OCI-LY7 (cell line): Measurements from ENCODE around the gene ESYT2. TPM values are rescaled to one million over a fixed set of nuclear protein-coding genes. Genes with fewer than 3 reads are reported as not detected.

ENCODE experiments used
- BruUV-seq: library from RNA; stranded (reverse); fragments of 400-500 nt; replicated peaks from 2 replicates; lab custom pipeline; 2021; lab: Mats Ljungman, UMichigan
- CTCF ChIA-PET: fragments of 300-600 bp; sonication (Branson Sonifier 250); formaldehyde crosslinking; loops from one replicate; lab custom pipeline; 2022; ENCODE audit warnings: antibody characterized with exemption; ENCODE audit not compliant: unreplicated experiment; lab: Charles Lee
- POLR2A ChIA-PET: fragments of 300-600 bp; sonication (Branson Sonifier 250); formaldehyde crosslinking; loops from one replicate; lab custom pipeline; 2022; ENCODE audit warnings: antibody characterized with exemption; lab: Charles Lee
- DNase-seq: peaks from one replicate; pipeline ENCODE4 v3.0.0-alpha.2; 2015; ENCODE audit warnings: low spot score
- H2AFZ ChIP-seq: fragments of 200-600 bp; sonication (generic), shearing (Covaris generic); 2 replicates; pipeline ENCODE4 v1.6.1; 2014; ENCODE audit warnings: mild to moderate bottlenecking, antibody characterized with exemption, low read length, moderate library complexity
- H3K27ac ChIP-seq: fragments of 200-600 bp; sonication (generic); 2 replicates; pipeline ENCODE4 v1.5.1; 2014; ENCODE audit warnings: mixed run types, low read depth, mild to moderate bottlenecking, moderate library complexity, low read length, inconsistent platforms; ENCODE audit not compliant: poor library complexity, severe bottlenecking
- H3K36me3 ChIP-seq: fragments of 200-600 bp; sonication (generic); 2 replicates; pipeline ENCODE4 v1.6.1; 2014; ENCODE audit warnings: mild to moderate bottlenecking, antibody characterized with exemption, low read length, moderate library complexity, mixed read lengths; ENCODE audit not compliant: insufficient read depth
- H3K4me1 ChIP-seq: fragments of 200-600 bp; sonication (generic); 2 replicates; pipeline ENCODE4 v1.5.1; 2014; ENCODE audit warnings: mild to moderate bottlenecking, low read length; ENCODE audit not compliant: insufficient read depth, poor library complexity, severe bottlenecking
- H3K4me2 ChIP-seq: fragments of 200-600 bp; sonication (generic); 2 replicates; pipeline ENCODE4 v1.6.1; 2014; ENCODE audit warnings: mild to moderate bottlenecking, low read length
- H3K4me3 ChIP-seq: fragments of 200-600 bp; sonication (generic); 2 replicates; pipeline ENCODE4 v1.5.1; 2014; ENCODE audit warnings: mild to moderate bottlenecking, low read depth, low read length; ENCODE audit not compliant: poor library complexity, severe bottlenecking
- H3K79me2 ChIP-seq: fragments of 200-600 bp; sonication (generic); 2 replicates; pipeline ENCODE4 v1.6.1; 2016; ENCODE audit warnings: low read depth, mild to moderate bottlenecking, low read length, moderate library complexity, mixed read lengths; ENCODE audit not compliant: insufficient read depth
- H3K9me2 ChIP-seq: fragments of 200-600 bp; sonication (generic); 2 replicates; pipeline ENCODE4 v1.6.1; 2016; ENCODE audit warnings: mild to moderate bottlenecking, low read length, mixed read lengths; ENCODE audit not compliant: insufficient read depth
- H3K9me3 ChIP-seq: fragments of 200-600 bp; sonication (generic); 2 replicates; pipeline ENCODE4 v1.6.1; 2014; ENCODE audit warnings: mild to moderate bottlenecking, mixed run types, low read length, mixed read lengths
- H4K20me1 ChIP-seq: fragments of 200-600 bp; sonication (generic); 2 replicates; pipeline ENCODE4 v1.6.1; 2014; ENCODE audit warnings: mild to moderate bottlenecking, antibody characterized with exemption, low read length, moderate library complexity, mixed read lengths; ENCODE audit not compliant: insufficient read depth
- EZH2phosphoT487 ChIP-seq: fragments of 200-600 bp; sonication (generic); IDR thresholded peaks from 2 replicates; pipeline ENCODE4 v1.6.1; 2018; ENCODE audit warnings: low read depth, borderline replicate concordance, mild to moderate bottlenecking, mixed run types, antibody characterized with exemption, low read length, moderate library complexity, mixed read lengths
- intact Hi-C: fragments of 100-400 bp; cut with micrococcal nuclease; formaldehyde crosslinking; loops from one replicate; pipeline ENCODE4 v1.10.0; 2022; ENCODE audit not compliant: unreplicated experiment
- total RNA-seq, 2 experiments: library from RNA; depleted of rRNA in 1 of 2; stranded (reverse); fragments of >200 nt in 1 of 2; shearing (Covaris generic) in 1 of 2; gene quantifications; 2 replicates each; pipeline ENCODE4 v1.2.3, GENCODE V29; 2014 to 2022
- TF ChIP-seq, protein P1 (sequence below): fragments of 200-600 bp; sonication (generic); conservative IDR thresholded peaks from 2 replicates; pipeline ENCODE4 v1.5.1; 2014; ENCODE audit warnings: mild to moderate bottlenecking, antibody characterized with exemption, low read length, moderate library complexity, mixed read lengths

Gene ESYT2
- total RNA-seq, 2 experiments from 2014 or later: 24.2 to 33.7 TPM

DNA sequence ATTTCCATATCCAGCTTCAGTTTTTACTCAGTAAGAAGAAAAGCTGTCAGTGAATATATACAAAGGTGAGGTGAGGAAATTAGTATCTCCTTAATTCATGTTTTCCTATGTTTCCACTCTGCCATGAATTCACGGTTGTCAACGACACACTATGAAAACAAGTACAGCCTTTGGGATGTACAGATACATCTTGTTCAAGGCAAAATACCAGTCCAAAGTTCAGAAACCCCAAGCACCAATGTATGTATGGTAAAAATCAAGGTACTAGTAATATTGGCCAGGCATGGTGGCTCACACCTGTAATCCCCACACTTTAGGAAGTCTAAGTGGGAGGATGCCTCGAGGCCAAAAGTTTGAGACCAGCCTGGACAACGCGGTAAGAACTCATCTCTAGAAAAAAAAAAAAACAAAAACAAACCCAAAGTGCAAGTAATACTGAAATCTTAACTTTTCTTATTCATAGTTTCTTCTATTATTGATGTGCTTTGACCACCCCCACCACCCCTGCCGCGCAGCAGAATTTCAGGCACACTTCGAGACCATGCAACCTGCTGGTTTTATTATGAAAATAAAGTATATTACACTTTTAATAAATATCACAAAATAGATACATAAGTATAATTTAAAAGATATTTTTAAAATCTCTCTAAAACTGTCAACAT, 3.5 kb downstream of the ESYT2 start:
- peaks cover 31% of the 10 kb centered on the region for H3K79me2 ChIP-seq
- ChIA-PET CTCF (no interaction called here), POLR2A (no interaction called here)
- H3K27ac ChIP-seq: no peak overlapping the region
- no peak overlapping the region for H3K4me2 ChIP-seq
- H3K9me3 ChIP-seq: no peaks in the 10 kb centered on the region
- H3K4me3 ChIP-seq: no peak overlapping the region
- H4K20me1 ChIP-seq: peaks cover 11% of the 10 kb centered on the region
- intact Hi-C loops: no loop called here
- H3K36me3 ChIP-seq: no peaks in the 10 kb centered on the region
- peaks cover 20% of the 10 kb centered on the region for H3K4me1 ChIP-seq
- H3K9me2 ChIP-seq: no peaks in the 10 kb centered on the region
- no TSS peak for BruUV-seq
- no peak overlapping the region for H2AFZ ChIP-seq
- TF ChIP-seq, protein P1, sequence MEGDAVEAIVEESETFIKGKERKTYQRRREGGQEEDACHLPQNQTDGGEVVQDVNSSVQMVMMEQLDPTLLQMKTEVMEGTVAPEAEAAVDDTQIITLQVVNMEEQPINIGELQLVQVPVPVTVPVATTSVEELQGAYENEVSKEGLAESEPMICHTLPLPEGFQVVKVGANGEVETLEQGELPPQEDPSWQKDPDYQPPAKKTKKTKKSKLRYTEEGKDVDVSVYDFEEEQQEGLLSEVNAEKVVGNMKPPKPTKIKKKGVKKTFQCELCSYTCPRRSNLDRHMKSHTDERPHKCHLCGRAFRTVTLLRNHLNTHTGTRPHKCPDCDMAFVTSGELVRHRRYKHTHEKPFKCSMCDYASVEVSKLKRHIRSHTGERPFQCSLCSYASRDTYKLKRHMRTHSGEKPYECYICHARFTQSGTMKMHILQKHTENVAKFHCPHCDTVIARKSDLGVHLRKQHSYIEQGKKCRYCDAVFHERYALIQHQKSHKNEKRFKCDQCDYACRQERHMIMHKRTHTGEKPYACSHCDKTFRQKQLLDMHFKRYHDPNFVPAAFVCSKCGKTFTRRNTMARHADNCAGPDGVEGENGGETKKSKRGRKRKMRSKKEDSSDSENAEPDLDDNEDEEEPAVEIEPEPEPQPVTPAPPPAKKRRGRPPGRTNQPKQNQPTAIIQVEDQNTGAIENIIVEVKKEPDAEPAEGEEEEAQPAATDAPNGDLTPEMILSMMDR: no peak
- no peak for DNase-seq

DNA sequence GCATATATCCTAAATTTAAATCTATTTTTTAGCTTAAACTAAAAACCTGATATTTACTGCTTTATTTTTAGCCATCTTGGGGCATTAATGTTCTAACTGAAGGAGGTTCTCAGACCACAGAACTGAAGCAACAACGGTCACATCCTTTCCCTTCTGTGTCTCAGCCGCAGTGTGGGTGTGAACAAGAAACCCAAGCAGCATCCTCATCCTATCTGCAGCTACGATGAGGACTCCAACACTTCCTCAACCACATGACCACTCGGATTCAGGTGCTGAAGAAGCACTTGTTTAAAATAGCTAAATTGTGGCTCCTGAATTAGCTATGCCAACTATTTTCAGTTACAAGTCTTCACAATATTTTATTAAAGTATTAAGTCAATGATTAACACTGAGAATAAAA, 5.3 kb downstream of the ESYT2 start:
- Histone ChIP-seq H3K4me1 (peaks cover 12% of the 10 kb centered on the region), H4K20me1 (peaks cover 17% of the 10 kb centered on the region), H3K4me2 (no peak overlapping the region), H3K9me3 (no peaks in the 10 kb centered on the region), H3K4me3 (no peak overlapping the region), H3K27ac (no peak overlapping the region), H3K79me2 (peaks cover 45% of the 10 kb centered on the region), H3K36me3 (no peaks in the 10 kb centered on the region), H3K9me2 (no peaks in the 10 kb centered on the region), H2AFZ (no peak overlapping the region)
- ChIA-PET POLR2A (interaction anchor here (2.2 kb wide), 1 partner anchor 9 kb away, joined by 6 read pairs; no protein-coding TSS in a partner anchor), CTCF (interaction anchor here (0.7 kb wide), 1 partner anchor 27 kb away, joined by 3 read pairs; no protein-coding TSS in a partner anchor)
- TF ChIP-seq EZH2phosphoT487: no peak
- TF ChIP-seq, protein P1: no peak
- peak; percentile 19 for DNase-seq
- no TSS peak for BruUV-seq
- intact Hi-C loops: no loop called here
